Measurements from ENCODE around the gene KLF3.

GRCh38 chr4:38660838-38661237, 3.2 kb upstream of the KLF3 start:
- TF ChIP-seq EP300 (conservative IDR thresholded peaks at IDR 0.05; ENCODE audit: poor library complexity, severe bottlenecking) (no peak), CTCF (IDR thresholded peaks at IDR 0.05; ENCODE audit: poor library complexity, severe bottlenecking) (no peak), MXI1 (conservative IDR thresholded peaks at IDR 0.05; ENCODE audit: poor library complexity, severe bottlenecking) (no peak), REST (IDR thresholded peaks at IDR 0.05; ENCODE audit: borderline replicate concordance) (no peak), POLR2AphosphoS5 (IDR thresholded peaks at IDR 0.05) (no peak), TAF1 (IDR thresholded peaks at IDR 0.05; ENCODE audit: low read depth) (no peak)

Measured in neural cell (in vitro differentiated cells).